AG20443 (cell line): ENCODE data around the gene IFT122.

Experiments
- DNase-seq: peaks from one replicate; pipeline ENCODE4 v3.0.0; 2012; ENCODE audit warnings: low spot score, mixed read lengths

Gene IFT122

GRCh38 chr3:129441215-129441614 is 1.2 kb downstream of the IFT122 start:
- DNase-seq: no peak

GRCh38 chr3:129441782-129442181 is 1.8 kb downstream of the IFT122 start:
- DNase-seq: peak; percentile 62

- DNase-seq: no peak
These were observed 2.5 kb downstream of the IFT122 start for GRCh38 chr3:129442486-129442885.

- DNase-seq: no peak
These were observed 2.9 kb downstream of the IFT122 start for GRCh38 chr3:129442947-129443346.

- no peak for DNase-seq
These were observed 5.4 kb downstream of the IFT122 start for GRCh38 chr3:129445471-129445870.

- no peak for DNase-seq
These were observed 6.9 kb downstream of the IFT122 start for GRCh38 chr3:129446926-129447325.

- DNase-seq: no peak
These were observed 8.3 kb downstream of the IFT122 start for GRCh38 chr3:129448186-129448895.

- no peak for DNase-seq
These were observed 9.5 kb downstream of the IFT122 start for GRCh38 chr3:129449279-129450115.

- DNase-seq: no peak
These were observed 13.7 kb downstream of the IFT122 start for GRCh38 chr3:129453732-129454131.

GRCh38 chr3:129460155-129460554 is 20.1 kb downstream of the IFT122 start:
- DNase-seq: no peak

- DNase-seq: no peak
These were observed 20.5 kb downstream of the IFT122 start for GRCh38 chr3:129460572-129460971.

GRCh38 chr3:129461022-129461421 is 21.0 kb downstream of the IFT122 start:
- DNase-seq: peak; percentile 44

- no peak for DNase-seq
These were observed 21.6 kb downstream of the IFT122 start for GRCh38 chr3:129461461-129462146.

- DNase-seq: no peak
These were observed 22.4 kb downstream of the IFT122 start for GRCh38 chr3:129462361-129462968.

GRCh38 chr3:129463094-129463493 is 23.1 kb downstream of the IFT122 start:
- DNase-seq: no peak

- DNase-seq: no peak
These were observed 23.7 kb downstream of the IFT122 start for GRCh38 chr3:129463716-129464115.

GRCh38 chr3:129467932-129468331 is 27.9 kb downstream of the IFT122 start:
- DNase-seq: no peak

GRCh38 chr3:129469026-129469425 is 29.0 kb downstream of the IFT122 start:
- DNase-seq: no peak

GRCh38 chr3:129470861-129471260 is 30.8 kb downstream of the IFT122 start:
- no peak for DNase-seq

- no peak for DNase-seq
These were observed 33.2 kb downstream of the IFT122 start for GRCh38 chr3:129473067-129473768.

GRCh38 chr3:129473769-129474152 is 33.7 kb downstream of the IFT122 start:
- DNase-seq: no peak
